ENCODE results near the gene CRAMP1.
A peak's percentile ranks its signal among the peaks of the same experiment; 100 is the strongest.

CRAMP1 gene

DNA sequence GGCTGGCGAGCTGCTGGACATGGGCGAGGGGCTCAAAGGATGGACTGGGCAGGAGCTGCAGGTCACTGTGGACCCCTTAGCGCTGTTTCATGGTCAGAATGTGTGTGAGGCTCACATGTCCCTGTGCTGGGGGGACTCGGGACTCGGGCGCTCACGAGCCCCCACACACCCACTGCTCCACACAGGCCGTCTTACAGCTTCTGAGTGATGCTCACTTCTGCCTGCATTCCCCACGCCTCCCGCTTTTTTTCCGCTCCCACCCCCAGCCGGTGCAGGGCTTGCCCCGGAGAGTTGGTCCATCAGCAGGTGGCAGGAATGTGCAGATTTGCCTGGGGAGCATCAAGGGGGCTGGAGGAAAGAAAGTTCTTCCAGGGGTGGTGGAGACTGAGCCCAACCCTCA, 45.7 kb downstream of the CRAMP1 start:
- DNase-seq, result no peak

- no peak for DNase-seq
Measured at GRCh38 chr16:1659031-1659430, 46.9 kb downstream of the CRAMP1 start.

GRCh38 chr16:1661826-1662225, 49.7 kb downstream of the CRAMP1 start:
- no peak for DNase-seq

DNA sequence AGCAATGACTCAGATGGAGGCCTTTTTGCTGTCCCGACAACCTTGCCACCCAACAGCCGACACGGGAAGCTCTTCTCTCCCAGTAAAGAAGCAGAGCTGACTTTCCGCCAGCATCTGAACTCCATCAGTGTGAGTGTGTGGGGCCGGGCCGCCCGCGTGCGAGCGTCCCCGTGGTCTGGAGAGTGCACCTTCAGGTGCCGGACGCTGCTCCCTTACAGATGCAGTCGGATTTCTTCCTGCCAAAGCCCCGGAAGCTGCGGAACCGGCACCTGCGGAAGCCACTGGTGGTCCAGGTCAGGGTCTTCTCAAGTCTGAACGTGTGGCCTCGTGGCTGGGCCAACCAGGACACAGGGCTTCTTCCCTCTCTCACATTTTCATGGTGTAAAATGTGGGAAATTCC, 50.4 kb downstream of the CRAMP1 start:
- DNase-seq, result no peak

GRCh38 chr16:1665829-1666228, 53.7 kb downstream of the CRAMP1 start:
- DNase-seq, result no peak

GRCh38 chr16:1666316-1666715, 54.2 kb downstream of the CRAMP1 start:
- no peak for DNase-seq

- no peak for DNase-seq
Measured at GRCh38 chr16:1667271-1667670, 55.1 kb downstream of the CRAMP1 start.

GRCh38 chr16:1667916-1668315, 55.8 kb downstream of the CRAMP1 start:
- DNase-seq, result no peak

DNA sequence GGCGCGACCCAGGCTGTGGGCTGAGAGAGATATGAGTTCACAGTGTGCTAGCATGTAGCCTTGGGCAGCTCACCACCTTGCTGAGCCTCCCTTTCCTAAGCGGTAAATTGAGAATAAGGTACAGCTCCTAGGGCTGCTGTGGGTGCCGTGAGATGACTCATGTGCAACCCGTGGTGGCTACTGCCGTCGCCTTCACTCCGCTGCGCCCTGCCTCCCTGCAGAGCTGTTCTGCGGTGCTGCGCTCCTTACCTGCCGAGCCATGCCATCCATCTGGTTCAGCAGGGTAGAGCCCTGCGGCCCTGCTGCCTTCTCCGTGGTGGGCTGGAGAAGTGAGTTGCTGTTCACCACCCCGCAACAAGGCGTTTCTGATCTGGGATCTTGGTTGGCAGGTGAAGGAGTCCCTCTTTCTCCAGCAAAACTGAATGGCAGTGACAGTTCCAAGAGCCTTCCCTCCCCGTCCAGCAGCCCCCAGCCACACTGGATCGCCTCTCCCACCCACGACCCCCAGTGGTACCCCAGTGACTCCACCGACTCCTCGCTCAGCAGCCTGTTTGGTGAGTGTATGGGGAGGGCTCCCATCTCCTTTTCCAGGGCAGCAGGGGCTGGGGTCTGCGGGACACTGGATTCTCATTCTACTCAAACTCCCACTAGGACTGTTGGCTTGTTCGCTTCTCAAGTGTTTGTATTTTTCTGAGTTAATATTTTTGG, 56.6 kb downstream of the CRAMP1 start:
- DNase-seq, result no peak

GRCh38 chr16:1669698-1670097, 57.5 kb downstream of the CRAMP1 start:
- DNase-seq, result no peak

DNA sequence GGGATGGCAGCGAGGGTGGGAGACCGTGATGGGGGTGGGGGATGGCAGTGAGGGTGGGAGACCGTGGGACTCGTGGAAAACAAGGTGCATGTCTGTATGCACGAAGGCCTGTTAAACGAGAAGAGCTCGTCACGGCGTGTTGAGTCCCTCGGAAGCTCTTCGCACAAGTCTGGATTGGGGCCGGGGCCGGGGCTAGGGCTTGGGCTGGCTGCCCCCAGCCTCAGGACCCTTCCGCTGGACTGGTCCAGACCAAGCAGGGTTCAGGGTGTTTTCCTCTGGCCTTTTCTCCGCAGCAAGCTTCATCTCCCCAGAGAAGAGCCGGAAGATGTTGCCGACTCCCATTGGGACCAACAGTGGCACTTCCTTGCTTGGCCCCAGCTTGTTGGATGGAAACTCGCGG, 58.2 kb downstream of the CRAMP1 start:
- DNase-seq, result no peak

- DNase-seq, result no peak
Measured at GRCh38 chr16:1670866-1671265, 58.7 kb downstream of the CRAMP1 start.

GRCh38 chr16:1673424-1674151, 61.4 kb downstream of the CRAMP1 start:
- no peak for DNase-seq

DNA sequence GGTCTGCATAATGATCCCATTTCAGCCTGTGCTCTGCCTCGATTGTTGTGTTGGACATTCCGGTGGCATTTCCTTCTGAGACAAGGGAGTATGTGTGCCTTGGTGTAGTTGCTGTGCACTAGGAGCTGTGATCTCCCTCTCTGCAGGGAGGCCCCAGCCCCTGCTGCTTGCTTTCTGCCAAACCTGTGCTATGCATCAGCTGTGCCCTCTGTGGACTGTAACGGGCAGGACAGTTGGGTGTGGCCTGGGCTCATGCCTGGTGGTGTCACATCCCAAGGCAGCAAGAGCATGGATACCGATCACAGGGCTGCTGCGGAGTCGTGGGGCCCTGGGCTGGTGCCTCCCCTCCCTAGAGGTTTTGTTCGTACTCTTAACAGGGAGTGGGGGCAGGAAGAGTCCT, 62.1 kb downstream of the CRAMP1 start:
- no peak for DNase-seq

DNA sequence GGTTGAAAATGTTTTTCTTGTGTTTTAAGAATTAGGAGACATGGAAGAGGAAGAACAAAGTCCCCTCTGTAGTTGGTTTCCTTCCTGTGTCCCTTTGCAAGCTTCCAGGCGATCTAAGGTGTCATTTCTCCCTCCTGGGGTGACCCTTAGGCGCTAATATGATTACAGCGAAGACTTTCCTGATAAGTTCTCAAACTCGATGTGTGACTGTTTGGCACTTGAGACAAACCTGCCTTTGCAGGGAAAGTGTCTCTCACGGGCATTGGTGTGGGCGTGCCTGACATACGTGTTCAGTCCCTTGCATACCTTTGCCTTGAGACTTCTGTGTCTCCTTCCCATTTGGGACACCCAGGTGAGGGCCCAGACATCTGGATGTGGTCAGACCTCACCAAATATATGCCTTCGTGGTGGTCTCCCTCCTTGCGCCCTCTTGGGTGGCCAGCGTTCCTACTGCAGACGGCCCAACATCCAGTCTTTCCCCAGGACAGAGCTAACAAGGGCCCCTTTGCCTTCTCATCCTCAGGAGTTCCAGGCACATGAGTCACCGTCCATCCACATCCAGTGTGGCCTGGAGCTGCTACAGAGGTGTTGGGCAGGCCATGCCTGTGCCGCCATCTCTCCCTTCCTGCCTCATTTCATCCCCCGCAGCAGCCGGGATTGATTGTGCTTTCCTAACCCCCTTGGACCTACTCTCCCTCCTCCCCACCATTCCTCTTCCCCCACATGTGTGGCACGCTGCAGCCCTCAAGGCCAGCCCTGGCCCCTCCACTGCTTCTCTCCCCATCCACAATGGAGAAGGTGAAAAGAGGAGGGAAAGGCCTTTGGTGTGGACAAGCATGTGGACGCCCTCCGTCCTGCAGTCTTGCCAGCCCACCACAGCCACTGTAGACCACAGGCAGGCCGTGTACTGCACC, 62.8 kb downstream of the CRAMP1 start:
- DNase-seq, result no peak

DNA sequence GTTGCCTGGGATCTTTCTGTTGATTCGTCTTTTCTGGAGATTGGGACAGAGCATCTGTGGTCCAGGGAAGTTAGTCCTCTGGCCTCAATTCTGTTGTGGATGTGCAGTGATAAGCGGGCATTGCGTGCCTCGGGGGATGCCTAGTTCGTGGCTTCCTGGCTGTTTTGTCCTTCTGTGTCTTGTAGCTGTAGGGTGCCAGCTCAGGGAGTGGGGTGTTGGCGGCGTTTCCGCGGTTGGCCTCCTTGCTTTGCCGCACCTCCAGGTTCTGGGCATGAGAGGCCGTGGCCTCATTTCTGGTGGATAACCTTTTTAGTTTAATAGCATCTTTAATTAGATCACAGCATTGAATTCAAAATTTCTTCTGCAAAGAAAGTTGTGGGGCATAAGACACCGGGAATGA, 64.5 kb downstream of the CRAMP1 start:
- DNase-seq, result no peak

GRCh38 chr16:1677339-1677738, 65.2 kb downstream of the CRAMP1 start:
- DNase-seq, result no peak

- DNase-seq, result peak; percentile 85 to 88
Measured at GRCh38 chr16:1677942-1678499, 65.9 kb downstream of the CRAMP1 start, which contains the start of gene JPT2. TSS of gene JPT2 (plus strand) at chr16:1678279. CDS start at chr16:1678313, 34 bp downstream.

DNA sequence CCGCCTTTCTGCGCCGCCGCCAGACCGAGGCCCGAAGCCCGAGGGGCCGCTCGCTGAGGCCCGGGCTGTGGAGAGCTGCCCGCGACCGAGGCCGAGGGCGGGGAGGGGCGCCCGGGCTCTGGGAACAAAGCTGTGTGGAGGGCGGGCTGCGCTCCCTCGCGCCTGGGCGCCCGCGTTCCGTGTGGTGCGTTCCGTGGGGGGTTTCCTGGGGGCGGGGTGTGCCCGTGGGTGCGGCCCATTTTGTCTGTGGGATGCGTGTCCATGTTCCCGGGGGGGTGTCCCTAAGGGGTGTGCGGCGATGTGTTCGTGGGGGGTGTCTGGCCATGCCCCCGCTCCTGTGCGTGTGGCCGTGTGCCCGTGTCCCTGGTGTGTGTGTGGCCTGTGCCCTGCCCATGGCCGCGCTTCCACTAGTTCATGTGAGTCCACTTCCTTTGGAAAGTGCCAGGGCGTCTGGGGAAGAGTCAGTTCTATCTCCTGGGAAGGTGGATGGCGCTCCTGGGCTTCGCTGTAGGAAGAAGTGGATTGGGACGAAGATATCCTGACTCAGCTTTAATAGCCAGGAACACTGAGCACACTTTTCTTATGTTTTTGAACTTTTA, 66.4 kb downstream of the CRAMP1 start:
- DNase-seq, result no peak

- DNase-seq, result no peak
Measured at GRCh38 chr16:1680361-1680760, 68.2 kb downstream of the CRAMP1 start.

GRCh38 chr16:1681032-1681431, 68.9 kb downstream of the CRAMP1 start:
- DNase-seq, result no peak
